HEK293T (cell line): ENCODE measurements around the gene ARHGEF19.

Experiments used
- CTCF ChIA-PET: fragments of 350-600 bp; formaldehyde crosslinking; extraction: SDS; loops from one replicate; lab custom pipeline; 2021; ENCODE audit warnings: antibody characterized with exemption, inconsistent platforms; lab: Yijun Ruan, JAX
- POLR2A ChIA-PET: fragments of 350-600 bp; formaldehyde crosslinking; extraction: SDS; loops from one replicate; lab custom pipeline; 2020; ENCODE audit warnings: antibody characterized with exemption, inconsistent platforms; lab: Yijun Ruan, JAX
- DNase-seq: peaks from one replicate; pipeline ENCODE4 v3.0.0; 2012; ENCODE audit warnings: mixed read lengths; ENCODE audit errors: extremely low spot score
- ARNT ChIP-seq: fragments of 450-650 bp; IDR thresholded peaks from 2 replicates; pipeline ENCODE4 v1.6.1; 2017; ENCODE audit warnings: mild to moderate bottlenecking
- BHLHE40 ChIP-seq: fragments of 450-650 bp; IDR thresholded peaks from 2 replicates; pipeline ENCODE4 v1.6.1; 2016; ENCODE audit warnings: mild to moderate bottlenecking, moderate library complexity, borderline replicate concordance
- CTBP1 ChIP-seq: fragments of 450-650 bp; IDR thresholded peaks from 2 replicates; pipeline ENCODE4 v1.6.1; 2016; ENCODE audit warnings: borderline replicate concordance
- ELF4 ChIP-seq: fragments of 450-650 bp; IDR thresholded peaks from 2 replicates; pipeline ENCODE4 v1.6.1; 2017; ENCODE audit warnings: antibody characterized with exemption
- FOXA1 ChIP-seq: fragments of 450-650 bp; IDR thresholded peaks from 2 replicates; pipeline ENCODE4 v1.6.1; 2016; ENCODE audit warnings: mild to moderate bottlenecking
- FOXK2 ChIP-seq: fragments of 450-650 bp; IDR thresholded peaks from 2 replicates; pipeline ENCODE4 v1.6.1; 2016; ENCODE audit warnings: mild to moderate bottlenecking
- FOXM1 ChIP-seq: fragments of 450-650 bp; IDR thresholded peaks from 2 replicates; pipeline ENCODE4 v1.6.1; 2017; ENCODE audit warnings: mild to moderate bottlenecking, borderline replicate concordance
- HDGF ChIP-seq: fragments of 450-650 bp; IDR thresholded peaks from 2 replicates; pipeline ENCODE4 v1.6.1; 2017; ENCODE audit warnings: antibody characterized with exemption, borderline replicate concordance
- L3MBTL2 ChIP-seq: fragments of 450-650 bp; conservative IDR thresholded peaks from 2 replicates; pipeline ENCODE4 v1.6.1; 2016; ENCODE audit warnings: mild to moderate bottlenecking
- LEF1 ChIP-seq: fragments of 450-650 bp; IDR thresholded peaks from 2 replicates; pipeline ENCODE4 v1.6.1; 2017; ENCODE audit warnings: mild to moderate bottlenecking, borderline replicate concordance
- NFRKB ChIP-seq: fragments of 450-650 bp; IDR thresholded peaks from 2 replicates; pipeline ENCODE4 v1.6.1; 2016; ENCODE audit warnings: mild to moderate bottlenecking, moderate library complexity
- PKNOX1 ChIP-seq: fragments of 450-650 bp; IDR thresholded peaks from 2 replicates; pipeline ENCODE4 v1.6.1; 2016
- SP1 ChIP-seq: fragments of 450-650 bp; IDR thresholded peaks from 2 replicates; pipeline ENCODE4 v1.6.1; 2017
- SUZ12 ChIP-seq: fragments of 450-650 bp; IDR thresholded peaks from 2 replicates; pipeline ENCODE4 v1.6.1; 2016; ENCODE audit warnings: mild to moderate bottlenecking
- TARDBP ChIP-seq: fragments of 450-650 bp; IDR thresholded peaks from 2 replicates; pipeline ENCODE4 v1.6.1; 2016
- ZNF384 ChIP-seq: fragments of 450-650 bp; IDR thresholded peaks from 2 replicates; pipeline ENCODE4 v1.6.1; 2016

The ARHGEF19 gene

GRCh38 chr1:16151196-16151994 is 61.1 kb downstream of the ARHGEF19 start:
- ChIA-PET CTCF (interaction anchor here (0.7 kb wide), 1 partner anchor 41 kb away, joined by 3 read pairs; no protein-coding TSS in a partner anchor), POLR2A (no interaction called here)
- no peak for DNase-seq
- TF ChIP-seq FOXK2: no peak
- no peak for TF ChIP-seq FOXA1
- no peak for TF ChIP-seq HDGF
- no peak for TF ChIP-seq CTBP1
- no peak for TF ChIP-seq SUZ12
- no peak for TF ChIP-seq PKNOX1
- TF ChIP-seq LEF1: no peak
- no peak for TF ChIP-seq ELF4
- TF ChIP-seq NFRKB: no peak
- no peak for TF ChIP-seq TARDBP
- TF ChIP-seq ARNT: no peak
- TF ChIP-seq FOXM1: no peak

DNA sequence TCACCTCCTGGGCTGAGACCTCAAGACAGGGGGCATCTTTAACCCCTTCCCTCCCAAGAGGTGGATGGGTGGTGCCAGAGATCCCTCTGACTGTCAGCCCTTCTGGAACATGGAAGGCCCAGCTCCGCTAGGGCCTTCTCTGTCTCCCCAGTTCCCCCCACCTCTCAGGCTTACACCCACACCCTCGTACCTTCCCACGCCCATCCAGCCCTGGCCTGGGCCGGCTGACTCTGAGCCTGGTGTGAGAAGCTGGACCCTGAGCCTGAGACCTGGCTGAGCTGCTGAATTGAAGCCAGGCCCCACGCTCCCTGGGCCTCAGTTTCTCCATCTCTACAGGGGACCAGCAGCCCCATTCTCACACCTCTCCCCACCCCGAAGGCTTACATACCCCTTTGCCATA is 61.9 kb downstream of the ARHGEF19 start:
- no peak for DNase-seq
- TF ChIP-seq ZNF384 (no peak), CTBP1 (no peak), PKNOX1 (no peak), L3MBTL2 (no peak), NFRKB (no peak), SUZ12 (no peak), FOXM1 (no peak), ELF4 (no peak), SP1 (no peak), TARDBP (no peak), HDGF (no peak), ARNT (no peak), FOXK2 (no peak), LEF1 (no peak), BHLHE40 (no peak), FOXA1 (no peak)
- ChIA-PET POLR2A (no interaction called here), CTCF (no interaction called here)

DNA sequence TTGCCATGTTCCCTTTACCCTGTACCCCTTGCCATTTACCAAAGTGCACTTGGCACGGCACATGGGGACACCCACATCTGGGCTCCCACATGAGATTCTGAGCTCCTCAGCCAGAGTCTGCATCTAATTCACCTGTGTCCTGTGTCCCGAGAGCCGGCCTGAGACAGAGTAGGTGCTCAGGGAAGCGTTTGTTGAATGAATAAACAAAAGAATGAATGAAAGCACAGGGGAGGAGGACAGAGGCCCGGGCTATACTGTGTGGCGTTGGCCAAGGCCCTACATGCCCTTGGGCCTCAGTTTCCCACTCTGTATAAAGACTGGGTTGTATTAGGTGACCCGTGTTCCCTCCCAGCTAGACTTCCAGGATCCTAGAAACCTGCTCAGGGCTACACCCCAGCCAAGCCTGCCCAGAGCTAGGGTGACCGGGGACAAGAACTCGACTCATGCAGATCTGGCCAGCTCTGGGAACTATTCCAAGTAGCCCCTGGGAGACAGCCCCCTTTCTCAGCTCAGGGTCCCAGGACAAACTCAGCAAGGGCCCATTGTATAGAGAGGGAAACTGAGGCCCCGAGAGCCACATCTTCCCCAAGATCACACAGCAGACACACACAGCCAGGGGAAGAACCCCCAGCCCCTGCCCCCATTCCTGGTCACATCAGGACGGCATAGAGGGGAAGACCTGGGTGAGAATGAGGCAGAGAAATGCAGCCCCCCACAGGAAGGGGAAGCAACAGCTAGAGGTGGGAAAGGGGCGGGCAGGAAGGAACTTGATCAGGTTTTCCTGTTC is 62.6 kb downstream of the ARHGEF19 start:
- ChIA-PET CTCF (no interaction called here), POLR2A (no interaction called here)
- no peak for DNase-seq
- no peak for TF ChIP-seq FOXA1
- no peak for TF ChIP-seq TARDBP
- no peak for TF ChIP-seq ARNT
- TF ChIP-seq BHLHE40: no peak
- TF ChIP-seq FOXM1: no peak
- no peak for TF ChIP-seq ZNF384
- no peak for TF ChIP-seq SP1
- no peak for TF ChIP-seq SUZ12

- ChIA-PET POLR2A (no interaction called here), CTCF (no interaction called here)
- no peak for TF ChIP-seq FOXK2
- DNase-seq: no peak
Measured at GRCh38 chr1:16149146-16149545, 63.3 kb downstream of the ARHGEF19 start.

- no peak for DNase-seq
- ChIA-PET POLR2A (no interaction called here), CTCF (interaction anchor here (0.6 kb wide), 1 partner anchor 40 kb away, joined by 3 read pairs; no protein-coding TSS in a partner anchor)
- no peak for TF ChIP-seq ARNT
- no peak for TF ChIP-seq SUZ12
- no peak for TF ChIP-seq FOXA1
- no peak for TF ChIP-seq BHLHE40
- no peak for TF ChIP-seq LEF1
- no peak for TF ChIP-seq NFRKB
- no peak for TF ChIP-seq L3MBTL2
- TF ChIP-seq FOXK2: no peak
- no peak for TF ChIP-seq ZNF384
- no peak for TF ChIP-seq FOXM1
- TF ChIP-seq ELF4: no peak
- no peak for TF ChIP-seq TARDBP
- no peak for TF ChIP-seq SP1
- no peak for TF ChIP-seq CTBP1
- TF ChIP-seq PKNOX1: no peak
- TF ChIP-seq HDGF: no peak
Measured at GRCh38 chr1:16148329-16149092, 63.9 kb downstream of the ARHGEF19 start.
